ENCODE measurements around the gene G0S2. TPM values are rescaled to one million over a fixed set of nuclear protein-coding genes. Genes with fewer than 3 reads are reported as not detected.
"Not testable (repeated sequence)": the region's sequence is repeated elsewhere in the genome, so short reads cannot be mapped to it uniquely, and the experiment has no call there.

Gene G0S2
- total RNA-seq, 1 donor from 2014 or later: 0.37 TPM

GRCh38 chr1:209675565-209676154 lies 448 bp downstream of the G0S2 start:
- no peak for DNase-seq (ENCODE audit: low read depth)

- no peak for DNase-seq (ENCODE audit: low read depth)
These were observed 3.8 kb downstream of the G0S2 start for GRCh38 chr1:209678981-209679539.

GRCh38 chr1:209685821-209686220 lies 10.6 kb downstream of the G0S2 start:
- DNase-seq (ENCODE audit: low read depth): no peak

DNA sequence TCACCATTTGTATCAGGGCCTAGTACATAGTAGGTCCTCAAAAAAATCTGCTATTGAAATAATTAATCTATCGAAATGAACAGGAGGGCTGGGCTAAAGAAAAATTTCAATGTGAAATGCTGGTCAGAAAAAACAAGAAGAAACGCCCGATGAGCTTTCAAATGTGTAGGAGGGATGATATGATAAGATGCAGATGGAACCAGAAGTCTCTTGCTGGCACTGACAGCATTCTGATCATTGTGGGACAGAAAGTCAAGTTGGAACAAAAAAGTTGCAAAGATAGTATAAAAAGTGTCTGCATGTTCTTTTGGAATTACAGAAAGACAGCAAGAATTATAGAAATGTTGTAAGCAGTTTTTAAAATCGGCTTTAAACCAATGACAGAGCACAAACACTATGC lies 11.1 kb downstream of the G0S2 start:
- DNase-seq (ENCODE audit: low read depth): no peak

DNA sequence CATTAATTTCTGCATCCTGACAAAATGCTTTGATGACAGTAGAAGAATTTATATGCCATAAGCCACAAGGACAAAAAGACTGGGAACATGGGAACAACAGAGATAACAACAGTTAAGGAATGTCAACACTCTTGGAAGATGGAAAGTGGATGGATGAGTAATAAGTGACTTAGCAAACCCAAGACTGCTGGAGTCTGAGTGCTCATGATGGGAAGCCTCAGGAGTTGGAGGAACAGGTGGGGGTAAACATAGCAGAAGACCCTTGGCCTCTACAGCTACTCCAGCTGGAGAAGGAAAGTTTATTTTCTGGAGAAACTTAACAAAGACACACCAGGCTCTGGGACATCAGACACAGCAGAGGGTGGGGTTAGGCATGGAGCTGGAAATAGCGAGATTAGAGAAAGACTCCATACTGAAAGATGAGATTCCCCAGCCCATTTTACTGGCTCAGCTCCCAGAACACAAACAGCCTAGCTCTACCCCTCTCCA lies 13.6 kb downstream of the G0S2 start:
- DNase-seq (ENCODE audit: low read depth): peak; percentile 41

DNA sequence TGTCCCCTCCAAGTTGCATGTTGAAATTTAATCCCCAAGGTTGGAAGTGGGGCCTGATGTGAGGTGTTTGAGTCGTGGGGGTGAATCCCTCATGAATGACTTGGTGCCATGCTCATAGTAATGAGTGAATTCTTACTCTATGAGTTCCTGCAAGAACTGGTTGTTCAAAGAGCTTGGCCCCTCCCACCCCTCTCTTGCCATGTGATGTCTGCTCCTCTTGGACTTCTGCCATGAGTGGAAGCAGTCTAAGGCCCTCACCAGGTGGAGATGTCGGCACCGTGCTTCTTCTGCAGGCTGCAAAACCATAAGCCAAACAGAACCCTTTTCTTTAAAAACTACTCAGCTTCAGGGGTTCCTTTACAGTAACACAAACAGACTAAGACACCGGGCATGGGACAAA lies 14.3 kb downstream of the G0S2 start:
- no peak for DNase-seq (ENCODE audit: low read depth)

- DNase-seq (ENCODE audit: low read depth): no peak
These were observed 16.0 kb downstream of the G0S2 start for GRCh38 chr1:209691237-209691636.

DNA sequence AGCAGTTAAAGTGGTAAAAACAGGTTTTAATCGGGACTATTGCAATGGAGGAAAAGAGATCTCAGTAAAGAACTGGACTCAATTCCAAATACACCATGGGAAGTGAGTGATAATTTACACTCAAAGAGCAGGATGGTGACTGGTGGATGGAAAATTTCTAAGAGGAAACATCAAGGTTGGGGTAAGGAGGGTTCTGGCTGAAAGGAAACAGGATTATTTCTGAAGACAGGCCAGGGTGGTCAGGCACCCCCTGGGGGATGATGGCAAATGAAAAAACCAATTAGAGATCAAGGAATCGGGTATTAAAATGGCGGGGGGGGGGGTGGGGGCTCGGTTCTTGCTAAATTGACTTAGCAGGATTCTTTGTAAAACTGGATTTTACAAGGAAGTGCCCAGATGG lies 17.1 kb downstream of the G0S2 start:
- no peak for DNase-seq (ENCODE audit: low read depth)

DNA sequence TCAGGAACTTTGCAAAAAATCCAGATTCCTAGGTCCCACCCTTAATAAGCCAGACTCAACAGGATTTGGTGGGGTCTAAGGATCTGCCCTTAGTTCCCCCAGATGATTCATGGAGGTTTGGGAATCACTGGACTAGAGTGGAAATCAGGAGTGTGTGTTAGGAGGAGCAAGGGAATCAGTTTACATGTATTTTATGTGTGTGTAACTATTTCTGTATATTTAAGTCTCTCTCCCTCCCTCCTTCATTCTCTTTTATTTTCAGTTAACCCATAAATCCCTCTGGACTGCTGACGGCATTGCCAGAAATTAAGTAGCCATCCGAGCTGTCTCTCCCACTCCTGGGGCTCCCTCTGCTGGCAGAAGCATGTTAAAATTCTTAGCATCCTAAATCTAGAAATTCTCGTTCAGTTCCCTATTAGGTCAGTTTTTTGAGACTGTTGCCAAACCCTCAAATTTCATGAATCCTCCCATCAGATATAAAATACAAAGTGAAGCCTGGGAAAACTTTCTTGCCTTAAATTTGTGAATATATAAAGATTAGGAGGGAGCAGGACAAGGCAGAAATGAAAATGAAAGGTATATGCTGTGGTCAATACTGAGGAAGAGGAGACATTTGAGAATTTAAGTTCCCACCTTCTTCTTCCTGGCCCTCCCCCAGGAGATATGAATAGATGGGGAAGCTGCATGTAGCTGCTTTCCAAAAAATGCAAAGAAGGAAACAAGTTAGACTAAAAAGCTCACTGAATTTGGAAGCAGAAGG lies 17.7 kb downstream of the G0S2 start:
- DNase-seq (ENCODE audit: low read depth): peak; percentile 87

GRCh38 chr1:209696673-209697072 lies 21.5 kb downstream of the G0S2 start:
- DNase-seq (ENCODE audit: low read depth): no peak

DNA sequence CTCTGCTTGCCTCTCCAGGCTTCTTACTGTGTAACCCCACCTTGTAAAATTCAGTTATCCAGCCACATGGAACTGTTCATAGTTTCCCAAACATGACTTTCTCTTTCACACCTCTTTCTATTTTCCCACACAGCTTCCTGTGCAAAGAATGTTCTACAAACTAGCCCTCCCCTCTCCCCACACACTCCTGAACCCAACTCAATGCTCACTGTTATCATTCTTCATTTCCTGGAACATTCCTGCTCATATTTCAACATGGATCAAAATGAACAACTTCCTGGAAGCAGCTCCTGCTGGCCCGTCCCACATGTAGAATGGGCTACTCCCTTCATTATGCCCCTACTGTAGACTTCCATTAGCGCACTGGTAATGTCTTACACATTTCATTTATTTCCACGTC lies 21.9 kb downstream of the G0S2 start:
- DNase-seq (ENCODE audit: low read depth): no peak

- not testable (repeated sequence) for DNase-seq (ENCODE audit: low read depth)
These were observed 25.5 kb downstream of the G0S2 start for GRCh38 chr1:209700686-209701085.

GRCh38 chr1:209702832-209703231 lies 27.6 kb downstream of the G0S2 start:
- no peak for DNase-seq (ENCODE audit: low read depth)

GRCh38 chr1:209703834-209704504 lies 28.8 kb downstream of the G0S2 start:
- DNase-seq (ENCODE audit: low read depth): no peak

GRCh38 chr1:209704584-209704983 lies 29.4 kb downstream of the G0S2 start, which contains the start of gene HSD11B1:
Gene HSD11B1, plus strand, starts transcription at chr1:209704846. Its CDS starts 97 bp downstream, at chr1:209704943.
- DNase-seq (ENCODE audit: low read depth): no peak

DNA sequence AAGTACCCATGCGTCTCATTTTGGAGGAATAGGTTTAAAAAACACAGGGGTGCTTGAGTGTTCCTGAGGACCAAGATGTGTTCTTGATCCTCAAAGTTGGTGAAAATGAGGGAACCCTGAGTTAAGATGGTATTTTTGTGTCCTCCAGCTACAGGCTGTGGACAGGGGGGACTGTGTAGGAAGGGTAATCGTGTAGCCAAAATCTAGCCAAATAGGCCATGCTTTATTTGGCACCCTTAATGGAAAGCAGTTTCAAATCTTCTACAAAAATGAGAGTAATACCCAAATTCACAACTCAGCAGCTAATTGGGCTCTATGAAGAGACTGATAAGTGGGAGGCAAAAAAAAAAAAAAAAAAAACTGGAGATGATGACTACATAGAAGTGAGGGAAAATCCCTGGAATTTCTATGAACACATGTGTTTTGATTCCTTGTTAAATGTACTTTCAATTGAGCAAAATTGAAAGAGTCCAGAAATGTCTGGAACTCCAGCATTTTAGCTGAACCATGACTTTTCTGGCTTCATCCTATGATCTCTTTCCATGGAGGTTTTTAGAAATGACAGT lies 29.9 kb downstream of the G0S2 start:
- DNase-seq (ENCODE audit: low read depth): no peak

DNA sequence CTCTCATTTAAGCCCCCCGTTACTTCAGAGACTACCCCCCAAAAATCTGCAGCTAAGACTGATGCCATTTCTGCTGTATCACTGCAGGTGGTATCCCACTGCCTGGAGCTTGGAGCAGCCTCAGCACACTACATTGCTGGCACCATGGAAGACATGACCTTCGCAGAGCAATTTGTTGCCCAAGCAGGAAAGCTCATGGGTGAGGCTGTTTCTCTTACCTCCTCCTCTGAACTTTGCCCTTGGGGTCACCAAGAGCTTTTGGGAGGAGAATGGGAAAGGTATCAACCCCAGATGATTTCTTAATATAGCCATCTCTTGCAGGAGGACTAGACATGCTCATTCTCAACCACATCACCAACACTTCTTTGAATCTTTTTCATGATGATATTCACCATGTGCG lies 31.4 kb downstream of the G0S2 start:
- DNase-seq (ENCODE audit: low read depth): no peak

GRCh38 chr1:209707308-209707707 lies 32.1 kb downstream of the G0S2 start:
- no peak for DNase-seq (ENCODE audit: low read depth)

DNA sequence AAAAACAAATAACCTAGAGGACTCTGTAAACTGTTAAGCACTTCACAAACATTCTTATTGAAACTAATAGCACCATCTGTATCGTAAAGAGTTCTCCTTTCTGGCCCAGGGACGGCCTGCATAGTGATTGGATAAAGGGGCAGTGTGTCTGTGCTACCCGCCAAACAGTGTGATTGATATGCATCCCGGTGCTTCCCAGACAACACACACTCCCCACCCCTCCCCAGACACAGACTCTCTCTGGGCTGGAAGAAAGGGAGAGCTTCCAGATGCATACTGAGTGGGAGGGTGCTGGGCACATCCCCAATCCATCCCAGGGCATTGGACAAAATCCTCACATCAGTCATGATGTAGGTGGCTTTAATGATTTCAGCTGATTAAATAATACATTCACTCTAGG lies 33.1 kb downstream of the G0S2 start:
- DNase-seq (ENCODE audit: low read depth): no peak

GRCh38 chr1:209710093-209710492 lies 34.9 kb downstream of the G0S2 start:
- DNase-seq (ENCODE audit: low read depth): no peak

DNA sequence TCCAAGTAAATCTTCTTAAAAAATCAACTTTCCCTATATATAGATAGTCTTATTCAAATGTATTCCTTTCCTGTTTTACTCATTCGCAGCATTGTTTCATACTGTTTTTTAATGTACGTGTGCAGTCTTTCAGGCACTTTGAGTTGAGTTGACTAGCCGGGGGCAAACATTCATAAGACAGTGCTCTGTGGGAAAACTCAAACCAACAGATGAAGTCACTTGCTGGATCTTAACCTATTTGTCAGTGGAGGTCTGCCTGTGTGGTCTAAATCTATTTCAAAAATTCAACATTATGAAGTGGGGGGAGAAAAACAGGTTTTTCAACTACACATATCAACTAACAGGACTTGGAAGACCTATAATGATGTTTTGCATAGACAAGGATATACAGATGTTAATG lies 35.6 kb downstream of the G0S2 start:
- DNase-seq (ENCODE audit: low read depth): no peak

- no peak for DNase-seq (ENCODE audit: low read depth)
These were observed 39.1 kb downstream of the G0S2 start for GRCh38 chr1:209714338-209714737.

All from myocyte (in vitro differentiated cells).